AG08396 (cell line): ENCODE data around the gene DUSP22.
"Not testable (repeated sequence)": the region's sequence is repeated elsewhere in the genome, so short reads cannot be mapped to it uniquely, and the experiment has no call there.

Experiments
- DNase-seq: peaks from one replicate; pipeline ENCODE4 v3.0.0; 2012; ENCODE audit warnings: low spot score, mixed read lengths

Gene DUSP22

GRCh38 chr6:364609-365540, 72.6 kb downstream of the DUSP22 start:
- DNase-seq: no peak

- DNase-seq: no peak
Measured at GRCh38 chr6:365835-366234, 73.5 kb downstream of the DUSP22 start.

GRCh38 chr6:366389-367297, 74.4 kb downstream of the DUSP22 start:
- DNase-seq: no peak

DNA sequence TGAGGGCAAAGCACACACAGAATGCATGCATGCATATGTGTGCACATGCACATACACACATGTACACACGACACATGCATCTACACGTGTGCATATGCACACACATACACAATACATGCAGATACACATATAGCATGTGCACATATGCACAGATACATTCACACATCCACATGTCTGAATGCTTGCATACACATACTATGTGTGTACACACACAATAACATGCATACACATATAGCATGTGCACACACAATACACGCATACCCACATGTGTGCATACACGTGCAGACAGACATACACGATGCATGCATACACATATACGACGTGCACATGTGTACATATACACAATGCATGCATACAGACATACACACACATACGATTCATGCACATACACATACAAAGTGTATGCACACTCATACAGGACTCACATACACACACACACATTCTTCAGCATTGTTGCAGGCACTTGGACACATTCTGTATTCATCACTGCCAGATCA, 75.1 kb downstream of the DUSP22 start:
- DNase-seq: no peak

- DNase-seq: no peak
Measured at GRCh38 chr6:367891-368630, 75.8 kb downstream of the DUSP22 start.

DNA sequence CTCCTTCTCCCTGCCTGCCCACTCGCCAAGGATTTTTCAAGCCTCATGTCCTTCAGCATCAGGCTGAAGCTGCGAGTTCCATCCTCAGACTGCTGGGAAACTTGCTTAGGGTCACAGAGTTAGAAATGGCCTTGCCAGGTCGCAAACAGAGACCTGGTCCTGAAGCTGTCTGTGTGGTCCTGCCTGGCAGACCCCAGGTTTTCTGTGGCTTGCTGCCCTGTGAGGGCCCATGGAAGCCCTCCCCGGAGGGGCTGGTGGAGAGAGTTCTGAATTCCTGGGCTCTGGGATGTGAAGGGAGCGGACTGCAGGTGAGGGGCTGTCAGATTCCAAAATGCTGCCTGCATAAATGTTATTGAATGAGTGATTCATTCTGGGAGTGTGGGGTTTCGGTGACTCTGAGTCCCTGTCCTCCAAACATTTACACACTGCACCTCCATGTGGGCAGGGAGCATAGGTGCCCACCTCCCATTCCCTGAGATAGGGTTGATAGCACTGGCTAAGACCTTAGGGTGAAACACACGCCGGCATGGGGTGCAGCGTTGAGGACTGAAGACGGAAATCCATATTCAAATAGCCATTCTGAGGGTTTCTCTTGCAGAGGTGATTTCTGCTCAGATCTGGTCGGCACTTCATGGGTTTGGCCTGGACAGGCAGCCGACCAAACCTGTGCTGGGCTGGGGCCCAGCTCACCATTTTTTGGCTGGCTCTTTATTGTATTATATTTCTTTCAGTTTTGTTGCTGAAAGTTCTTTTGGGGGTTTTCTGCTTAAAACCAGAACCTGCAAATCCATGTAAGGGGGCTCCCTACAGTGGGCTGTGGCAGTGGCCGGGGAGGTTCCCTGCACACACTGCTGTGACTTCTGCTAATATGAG, 77.5 kb downstream of the DUSP22 start:
- no peak for DNase-seq

DNA sequence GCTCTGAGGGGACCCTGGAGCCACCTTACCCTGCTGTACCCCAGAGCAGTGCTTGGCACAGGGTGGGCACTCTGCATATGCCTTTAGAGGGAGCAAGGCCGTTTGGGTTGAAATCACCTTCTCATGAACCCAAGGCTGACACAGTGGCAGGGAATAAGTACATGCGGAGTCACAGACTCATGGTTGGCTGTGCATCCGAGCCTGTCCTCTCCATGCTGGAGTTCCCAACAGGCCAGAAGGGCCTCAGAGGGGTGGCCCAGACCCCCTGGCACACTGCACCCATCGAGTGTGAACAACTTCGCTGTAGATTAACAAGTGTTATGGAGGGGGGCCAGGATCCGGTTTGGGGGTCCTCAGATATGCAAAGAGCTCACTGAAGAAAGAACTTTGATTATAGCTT, 78.3 kb downstream of the DUSP22 start:
- DNase-seq: no peak

GRCh38 chr6:371851-372250, 79.6 kb downstream of the DUSP22 start:
- DNase-seq: not testable (repeated sequence)

GRCh38 chr6:372336-372911, 80.1 kb downstream of the DUSP22 start:
- DNase-seq: no peak

- no peak for DNase-seq
Measured at GRCh38 chr6:373031-373430, 80.7 kb downstream of the DUSP22 start.

DNA sequence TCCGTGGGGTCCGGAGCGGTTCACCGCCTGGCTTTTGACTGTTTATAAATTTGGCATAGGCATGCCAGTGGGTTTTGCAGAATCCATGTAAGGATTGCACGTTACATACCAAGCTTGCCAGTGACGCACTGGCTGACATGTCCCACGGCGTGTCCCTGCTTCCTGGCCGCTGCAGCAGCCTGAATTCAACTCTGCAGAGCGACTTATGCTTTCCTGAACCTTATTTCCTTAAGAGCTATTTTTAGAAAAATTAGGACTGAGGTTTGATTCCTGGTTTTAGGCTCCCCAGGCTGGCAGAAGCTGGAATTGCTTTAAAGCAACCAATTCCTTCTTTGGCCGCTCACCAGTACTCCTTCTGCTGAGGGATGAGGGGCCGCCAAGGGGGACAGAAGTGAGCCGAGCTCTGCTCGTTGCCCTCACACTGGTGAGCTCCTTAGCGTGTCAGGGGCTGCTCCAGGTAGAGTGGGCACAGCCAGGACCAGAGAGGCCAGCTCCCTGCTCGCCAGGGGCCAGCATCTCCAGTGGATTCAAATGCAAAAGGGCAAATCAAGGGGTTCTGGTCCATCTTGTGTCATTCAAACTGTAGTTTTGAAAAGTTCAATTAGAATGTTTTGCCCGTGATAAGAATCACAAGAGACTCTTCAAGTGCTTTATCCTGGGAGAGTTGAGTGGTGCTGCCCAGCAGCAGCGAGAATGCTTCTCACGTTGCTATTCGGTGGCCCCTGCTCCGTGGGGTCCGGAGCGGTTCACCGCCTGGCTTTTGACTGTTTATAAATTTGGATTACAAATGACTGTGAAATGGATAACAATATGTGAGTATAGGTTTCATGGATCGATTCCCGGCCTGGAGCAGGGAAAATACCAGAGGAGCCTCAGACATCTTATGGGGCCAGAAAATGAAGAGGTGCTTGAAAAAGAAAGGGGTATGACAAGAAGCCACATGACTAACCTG, 81.8 kb downstream of the DUSP22 start:
- peak; percentile 46 for DNase-seq

DNA sequence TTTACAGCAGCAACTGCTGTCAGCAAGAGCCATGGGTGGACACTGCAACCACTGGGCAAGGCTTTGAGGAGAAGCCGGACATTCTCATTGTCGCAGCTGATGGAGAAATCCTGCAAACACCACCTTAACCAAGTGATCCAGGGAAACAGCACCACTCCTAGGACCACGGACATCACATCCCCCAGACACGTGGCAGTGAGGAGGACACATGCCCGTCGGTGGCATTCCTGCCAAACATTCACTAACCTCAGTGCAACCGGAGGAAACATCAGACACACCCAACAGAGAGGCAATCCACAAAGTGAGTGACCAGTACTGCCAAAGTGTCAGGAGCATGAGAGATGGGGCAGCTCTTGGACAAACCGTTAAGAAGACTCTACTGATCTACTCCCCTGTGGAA, 82.7 kb downstream of the DUSP22 start:
- no peak for DNase-seq

DNA sequence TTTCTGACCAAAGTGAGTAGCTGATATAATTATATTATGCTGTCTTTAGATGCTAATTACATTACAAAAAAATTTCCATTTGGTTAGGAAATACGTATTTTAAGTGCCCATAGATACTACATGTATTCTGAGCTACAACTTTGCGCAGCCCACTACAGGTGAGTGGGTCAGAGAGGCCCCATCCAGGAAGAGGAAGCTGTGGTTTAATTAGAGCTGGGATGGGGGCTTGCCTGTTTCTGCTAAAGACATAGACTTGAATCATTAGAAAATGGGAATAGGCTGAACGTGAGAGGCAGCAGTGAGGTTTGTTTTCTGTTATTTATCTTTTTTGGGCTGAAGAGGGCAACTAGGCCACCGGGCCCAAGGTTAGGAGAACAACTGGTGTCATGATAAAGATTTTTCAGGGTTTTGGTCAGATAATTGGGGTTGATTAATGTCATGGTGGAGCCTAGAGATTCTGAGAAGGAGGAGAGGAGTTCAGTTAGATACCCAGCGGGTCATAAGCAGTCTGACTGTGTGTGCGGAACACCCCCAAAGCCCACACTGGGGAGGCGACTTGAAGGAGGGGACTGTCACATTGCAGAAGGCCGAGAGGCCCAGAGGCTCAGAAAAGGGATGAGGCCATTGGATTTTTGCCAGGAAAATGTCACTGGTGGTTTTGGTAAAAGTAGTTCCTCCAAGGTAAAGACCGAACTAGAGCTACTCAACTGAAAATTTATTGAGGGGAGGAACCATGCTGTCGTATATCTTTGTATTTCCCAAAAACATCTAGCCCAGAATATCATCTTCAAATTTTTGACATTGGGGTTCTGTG, 84.7 kb downstream of the DUSP22 start:
- DNase-seq: no peak

GRCh38 chr6:377641-378020, 85.3 kb downstream of the DUSP22 start:
- not testable (repeated sequence) for DNase-seq

DNA sequence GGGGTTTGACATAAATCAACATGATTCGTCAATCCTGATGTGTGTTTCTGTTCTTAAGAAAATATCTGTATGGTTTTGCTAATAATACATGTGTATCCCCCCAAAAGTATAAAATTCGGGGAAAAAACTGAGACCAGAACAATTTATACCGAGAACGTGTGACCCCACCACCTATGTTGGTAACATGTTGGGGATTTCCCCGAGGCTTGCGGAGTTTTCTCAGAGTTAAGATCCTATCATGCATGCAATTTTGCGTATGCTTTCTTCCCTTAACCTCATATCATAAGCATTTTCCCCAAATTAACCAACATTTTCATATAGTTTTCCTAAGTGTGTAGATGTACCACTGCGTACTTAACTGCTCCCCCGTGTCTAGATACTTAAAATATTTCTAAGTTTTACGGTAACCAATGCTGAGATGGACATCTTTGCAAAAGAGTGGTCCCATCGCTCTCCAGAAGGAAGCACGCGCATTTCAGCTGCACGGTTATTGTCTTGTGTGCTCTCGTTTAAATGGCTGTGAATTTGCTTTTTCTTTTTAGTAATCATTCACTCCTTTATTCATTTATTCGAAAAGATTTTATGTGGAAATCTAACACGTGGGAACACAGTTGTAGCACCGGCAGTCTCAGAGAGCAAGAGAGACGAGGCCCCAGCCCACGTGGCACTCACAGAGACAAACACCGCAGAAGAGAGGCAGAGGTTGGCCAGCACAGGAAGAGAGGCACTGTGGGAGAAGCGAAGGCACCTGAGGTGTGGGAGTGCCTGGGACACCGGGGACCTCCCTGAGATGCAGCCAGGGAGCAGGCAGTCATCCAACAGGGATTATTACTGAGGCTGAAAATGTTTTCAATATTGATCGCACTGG, 86.0 kb downstream of the DUSP22 start:
- no peak for DNase-seq

GRCh38 chr6:378958-379409, 86.7 kb downstream of the DUSP22 start:
- DNase-seq: no peak

- no peak for DNase-seq
Measured at GRCh38 chr6:379410-380181, 87.3 kb downstream of the DUSP22 start.
